WTC11 (cell line): ENCODE results near the gene DOK3. TPM values are rescaled to one million over a fixed set of nuclear protein-coding genes. Genes with fewer than 3 reads are reported as not detected.

Experiments
- ATAC-seq: fragments of 200-7000 bp; cut with Tn5 transposase; 2 replicates; pipeline ENCODE4 v1.10.0; 2021; ENCODE audit warnings: mild to moderate bottlenecking, moderate library complexity
- CTCF ChIA-PET: fragments of 300-600 bp; sonication (Branson Sonifier 250); formaldehyde crosslinking; loops from one replicate; lab custom pipeline; 2021; ENCODE audit warnings: antibody characterized with exemption; lab: Charles Lee
- POLR2A ChIA-PET: fragments of 350-600 bp; sonication (Branson Sonifier 250); formaldehyde crosslinking; loops from one replicate; lab custom pipeline; 2021; ENCODE audit warnings: antibody characterized with exemption; lab: Charles Lee
- DNase-seq: peaks from one replicate; pipeline ENCODE4 v3.0.0; 2021; ENCODE audit warnings: low spot score
- H3K27ac Mint-ChIP-seq: 2 replicates; pipeline ENCODE4 v1.8.0; 2021; ENCODE audit warnings: mixed read lengths
- H3K27me3 Mint-ChIP-seq: 2 replicates; pipeline ENCODE4 v1.8.0; 2021; ENCODE audit warnings: low read depth, mild to moderate bottlenecking, moderate library complexity, mixed read lengths
- H3K36me3 Mint-ChIP-seq: 2 replicates; pipeline ENCODE4 v1.8.0; 2021; ENCODE audit warnings: mixed read lengths
- H3K4me1 Mint-ChIP-seq: 2 replicates; pipeline ENCODE4 v1.8.0; 2022; ENCODE audit warnings: mixed read lengths
- H3K4me3 Mint-ChIP-seq: 2 replicates; pipeline ENCODE4 v1.8.0; 2021; ENCODE audit warnings: mild to moderate bottlenecking, moderate library complexity, mixed read lengths
- H3K9me3 Mint-ChIP-seq: 2 replicates; pipeline ENCODE4 v1.8.0; 2021; ENCODE audit warnings: mixed read lengths
- ARID4B ChIP-seq: sonication (generic); formaldehyde crosslinking; IDR thresholded peaks from 2 replicates; pipeline ENCODE4 v1.8.0; 2023; ENCODE audit warnings: missing genetic modification reagents, mild to moderate bottlenecking, borderline replicate concordance
- ATF1 ChIP-seq: sonication (generic); formaldehyde crosslinking; IDR thresholded peaks from 2 replicates; pipeline ENCODE4 v1.8.1; 2023; ENCODE audit warnings: mild to moderate bottlenecking, moderate library complexity, missing genetic modification reagents
- CBFB ChIP-seq: sonication (generic); formaldehyde crosslinking; IDR thresholded peaks from 2 replicates; pipeline ENCODE4 v1.8.1; 2022; ENCODE audit warnings: mild to moderate bottlenecking, low read depth, missing genetic modification reagents
- CTCF ChIP-seq: fragments of 200-600 bp; IDR thresholded peaks from 2 replicates; pipeline ENCODE4 v1.8.0; 2022; ENCODE audit warnings: antibody characterized with exemption
- E2F1 ChIP-seq: sonication (generic); formaldehyde crosslinking; IDR thresholded peaks from 2 replicates; pipeline ENCODE4 v1.8.0; 2022; ENCODE audit warnings: mild to moderate bottlenecking, missing genetic modification reagents
- E2F5 ChIP-seq: sonication (generic); formaldehyde crosslinking; IDR thresholded peaks from 2 replicates; pipeline ENCODE4 v1.8.1; 2022; ENCODE audit warnings: mild to moderate bottlenecking, moderate library complexity, missing genetic modification reagents
- ELF4 ChIP-seq: sonication (generic); formaldehyde crosslinking; IDR thresholded peaks from 2 replicates; pipeline ENCODE4 v1.8.1; 2022; ENCODE audit warnings: low read depth, mild to moderate bottlenecking, moderate library complexity, missing genetic modification reagents
- FOXJ3 ChIP-seq: sonication (generic); formaldehyde crosslinking; IDR thresholded peaks from 2 replicates; pipeline ENCODE4 v1.9.0; 2021; ENCODE audit warnings: missing genetic modification reagents, mild to moderate bottlenecking, borderline replicate concordance
- IRF1 ChIP-seq: sonication (generic); formaldehyde crosslinking; IDR thresholded peaks from 2 replicates; pipeline ENCODE4 v1.8.0; 2023; ENCODE audit warnings: missing genetic modification reagents
- JAZF1 ChIP-seq: fragments of 250-450 bp; sonication (Bioruptor Pico); IDR thresholded peaks from 2 replicates; pipeline ENCODE4 v1.9.0; 2021; ENCODE audit warnings: moderate library complexity, mild to moderate bottlenecking, inconsistent platforms
- NFYB ChIP-seq: sonication (generic); formaldehyde crosslinking; conservative IDR thresholded peaks from 2 replicates; pipeline ENCODE4 v1.8.0; 2022; ENCODE audit warnings: low read depth, missing genetic modification reagents
- NR3C1 ChIP-seq: sonication (generic); formaldehyde crosslinking; conservative IDR thresholded peaks from 2 replicates; pipeline ENCODE4 v1.8.1; 2023; ENCODE audit warnings: low read depth, mild to moderate bottlenecking, missing genetic modification reagents
- PRRX2 ChIP-seq: fragments of 250-450 bp; sonication (Bioruptor Pico); IDR thresholded peaks from 2 replicates; pipeline ENCODE4 v1.8.0; 2021; ENCODE audit warnings: mild to moderate bottlenecking
- RELA ChIP-seq: sonication (generic); formaldehyde crosslinking; IDR thresholded peaks from 2 replicates; pipeline ENCODE4 v1.8.1; 2022; ENCODE audit warnings: missing genetic modification reagents, mild to moderate bottlenecking, borderline replicate concordance
- SOX15 ChIP-seq: fragments of 250-450 bp; sonication (Bioruptor Pico); IDR thresholded peaks from 2 replicates; pipeline ENCODE4 v1.9.0; 2021; ENCODE audit warnings: mild to moderate bottlenecking
- ZBTB21 ChIP-seq: sonication (generic); formaldehyde crosslinking; IDR thresholded peaks from 2 replicates; pipeline ENCODE4 v1.8.1; 2023; ENCODE audit warnings: mild to moderate bottlenecking, missing genetic modification reagents, borderline replicate concordance
- ZBTB43 ChIP-seq: sonication (generic); formaldehyde crosslinking; IDR thresholded peaks from 2 replicates; pipeline ENCODE4 v1.8.1; 2023; ENCODE audit warnings: mild to moderate bottlenecking, missing genetic modification reagents
- ZNF138 ChIP-seq: sonication (generic); formaldehyde crosslinking; conservative IDR thresholded peaks from 2 replicates; pipeline ENCODE4 v1.8.1; 2022; ENCODE audit warnings: mild to moderate bottlenecking, moderate library complexity, missing genetic modification reagents
- ZNF219 ChIP-seq: sonication (generic); formaldehyde crosslinking; IDR thresholded peaks from 2 replicates; pipeline ENCODE4 v1.8.0; 2023; ENCODE audit warnings: missing genetic modification reagents, mild to moderate bottlenecking, borderline replicate concordance
- ZNF232 ChIP-seq: sonication (generic); formaldehyde crosslinking; IDR thresholded peaks from 2 replicates; pipeline ENCODE4 v1.8.0; 2022; ENCODE audit warnings: mild to moderate bottlenecking, missing genetic modification reagents
- ZNF396 ChIP-seq: fragments of 250-450 bp; sonication (Bioruptor Pico); IDR thresholded peaks from 2 replicates; pipeline ENCODE4 v1.8.0; 2021; ENCODE audit warnings: mild to moderate bottlenecking, moderate library complexity, borderline replicate concordance
- ZNF416 ChIP-seq: fragments of 250-450 bp; sonication (Bioruptor Pico); IDR thresholded peaks from 2 replicates; pipeline ENCODE4 v1.9.0; 2021; ENCODE audit warnings: mild to moderate bottlenecking, inconsistent platforms
- total RNA-seq: library from RNA; stranded (reverse); gene quantifications from 3 replicates; pipeline ENCODE4 v1.2.3, GENCODE V29; 2021

Gene DOK3
- total RNA-seq, 1 experiment from 2014 or later = 9.9 TPM

- TF ChIP-seq ARID4B = no peak
- no peak for TF ChIP-seq JAZF1 (CRISPR knock-in tag)
- no peak for TF ChIP-seq ELF4
- no peak for TF ChIP-seq RELA (CRISPR knock-in tag)
- TF ChIP-seq E2F1 (CRISPR knock-in tag) = no peak
- TF ChIP-seq ZNF138 (CRISPR knock-in tag) = no peak
- no peak for TF ChIP-seq SOX15 (CRISPR knock-in tag)
- TF ChIP-seq ZBTB43 = no peak
These were observed 11.4 kb upstream of the DOK3 start (continued) for GRCh38 chr5:177520916-177521513.

- Mint-ChIP-seq H3K4me1 (peaks cover 14% of the 10 kb centered on the region), H3K27me3 (peaks cover 4% of the 10 kb centered on the region; the same call in 1 of the 2 replicates), H3K4me3 (no peak overlapping the region), H3K9me3 (no peaks in the 10 kb centered on the region), H3K27ac (no peak overlapping the region), H3K36me3 (peaks cover 41% of the 10 kb centered on the region)
- CTCF ChIA-PET = interaction anchor here (0.7 to 1.4 kb wide), 4 partner anchors 19 to 210 kb away, joined by 3 to 4 read pairs (median 4); partner anchors contain the start of gene PDLIM7
- ATAC-seq (no peak), DNase-seq (no peak)
- TF ChIP-seq ZBTB21 (no peak), E2F5 (CRISPR knock-in tag) (no peak), ZNF219 (CRISPR knock-in tag) (no peak), PRRX2 (CRISPR knock-in tag) (no peak), FOXJ3 (CRISPR knock-in tag) (no peak), ZNF396 (CRISPR knock-in tag) (no peak), ATF1 (CRISPR knock-in tag) (no peak), IRF1 (CRISPR knock-in tag) (no peak), SOX15 (CRISPR knock-in tag) (no peak), NR3C1 (CRISPR knock-in tag) (no peak), CBFB (no peak), ZNF416 (CRISPR knock-in tag) (no peak), ZNF232 (no peak), CTCF (no peak), NFYB (CRISPR knock-in tag) (no peak)
- POLR2A ChIA-PET = no interaction called here
These were observed 10.6 kb upstream of the DOK3 start for GRCh38 chr5:177520271-177520670.
